DMS53 (cell line): Measurements from ENCODE around the gene KAT6B.

ENCODE experiments used
- DNase-seq: peaks from one replicate; lab custom pipeline; 2025; lab: John Stamatoyannopoulos, UW

Gene KAT6B

DNA sequence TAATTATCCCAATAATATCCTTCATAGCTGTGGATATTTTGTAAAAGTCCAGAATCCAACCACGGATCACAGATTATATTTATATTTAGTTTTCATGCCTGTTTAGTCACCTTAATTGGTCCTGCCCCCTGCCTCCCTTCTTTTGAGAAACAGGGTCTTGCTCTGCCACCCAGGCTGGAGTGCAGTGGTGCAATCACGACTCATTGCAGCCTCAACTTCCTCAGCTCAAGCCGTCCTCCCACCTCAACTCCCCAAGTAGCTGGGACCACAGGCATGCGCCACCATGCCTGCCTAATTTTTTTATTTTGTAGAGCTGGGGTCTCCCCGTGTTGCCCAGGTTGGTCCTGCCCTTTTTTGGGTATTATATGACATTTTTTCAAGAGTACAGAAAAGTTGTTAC is 129.4 kb downstream of the KAT6B start:
- no peak for DNase-seq

DNA sequence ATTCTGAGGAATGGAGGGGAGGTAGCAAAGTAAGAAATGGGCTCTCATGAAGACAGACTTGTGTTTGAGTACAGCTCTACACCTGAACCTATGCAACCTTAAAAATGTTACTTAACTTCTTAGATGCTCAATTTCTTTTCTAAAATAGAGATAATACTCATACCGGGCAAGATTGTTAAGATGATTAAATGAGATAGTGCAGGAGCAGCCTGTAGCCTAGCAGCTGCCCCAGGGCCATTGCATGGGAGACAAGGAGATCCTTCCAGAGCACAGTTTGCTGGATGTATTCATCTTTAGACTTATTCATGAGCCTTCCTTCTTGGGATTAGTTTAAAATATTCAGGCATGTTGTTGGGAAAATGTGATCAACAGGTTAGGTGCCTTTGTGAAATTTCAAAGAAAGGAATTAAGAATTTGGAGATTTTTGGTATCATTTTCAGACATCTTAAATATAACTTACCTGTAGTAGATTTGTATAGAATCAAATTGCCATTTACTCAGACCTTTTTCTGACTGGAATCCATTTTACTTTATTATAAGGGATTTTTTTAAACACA is 130.2 kb downstream of the KAT6B start:
- no peak for DNase-seq

DNA sequence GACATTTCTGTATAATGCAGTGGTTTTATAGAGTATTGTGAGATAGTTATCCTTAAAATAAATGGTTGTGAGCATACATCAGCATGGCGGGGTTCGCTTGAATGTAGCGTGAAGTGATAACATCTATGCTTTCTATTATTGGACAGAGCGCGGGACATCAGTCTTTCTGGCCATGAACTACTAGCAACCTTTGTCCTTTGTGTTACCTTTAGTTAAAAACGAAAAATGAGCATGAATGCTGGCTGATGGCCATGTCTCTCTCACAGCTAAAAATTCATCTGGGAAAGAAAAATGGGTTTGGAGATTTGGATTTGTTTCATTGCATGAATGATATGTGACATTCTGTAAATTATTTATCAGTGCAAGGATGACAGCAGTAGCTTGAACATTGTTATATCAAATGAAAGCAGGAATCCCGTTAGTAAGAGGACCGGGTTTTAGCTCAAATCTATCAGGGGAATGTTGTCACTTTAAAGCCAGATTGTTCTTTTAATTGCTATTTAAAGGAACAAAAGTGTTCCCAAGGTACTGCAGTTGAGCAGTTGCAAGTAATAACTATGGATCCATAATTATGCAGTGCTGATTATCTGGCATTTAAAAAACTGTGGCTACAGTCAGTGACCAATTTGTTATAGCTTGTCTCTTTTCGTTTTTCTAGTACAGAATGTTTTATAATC is 131.0 kb downstream of the KAT6B start:
- DNase-seq = no peak

DNA sequence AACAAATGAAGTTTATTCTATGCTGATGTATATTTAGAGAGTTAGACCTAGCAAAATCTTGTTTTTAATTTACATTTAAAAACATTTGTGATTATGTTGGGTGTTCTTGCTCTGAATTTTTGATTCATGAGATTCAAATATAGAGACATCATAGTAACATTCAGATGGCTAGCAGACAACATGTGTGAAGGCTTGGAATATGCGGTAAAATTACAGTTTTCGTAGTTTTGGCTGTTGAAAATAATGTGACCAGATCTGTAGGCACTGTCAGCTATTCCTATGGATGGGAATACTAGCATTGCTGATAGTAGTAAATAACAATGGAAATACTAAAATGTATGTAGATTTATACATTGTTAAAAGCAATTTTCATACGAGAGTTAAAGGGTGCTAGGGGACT is 131.9 kb downstream of the KAT6B start:
- no peak for DNase-seq

DNA sequence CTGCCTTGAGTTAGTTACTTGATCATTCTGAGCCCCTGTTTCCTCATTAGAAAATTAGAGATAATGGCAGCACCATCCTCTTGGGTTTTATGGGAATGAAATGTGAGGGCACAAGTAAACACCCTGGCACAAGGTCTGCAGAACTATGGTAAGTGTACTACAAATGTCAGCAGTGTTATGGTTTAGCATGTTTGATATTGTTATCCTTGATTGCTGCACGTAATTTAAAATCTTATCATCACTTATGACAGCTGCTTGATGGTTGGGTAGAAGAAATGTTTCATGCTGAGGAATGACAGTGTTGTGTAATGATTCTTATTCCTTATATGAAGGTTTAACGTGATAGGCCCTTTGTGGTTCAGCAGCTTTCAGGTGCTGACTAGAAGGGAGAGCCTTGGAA is 134.3 kb downstream of the KAT6B start:
- DNase-seq = no peak

DNA sequence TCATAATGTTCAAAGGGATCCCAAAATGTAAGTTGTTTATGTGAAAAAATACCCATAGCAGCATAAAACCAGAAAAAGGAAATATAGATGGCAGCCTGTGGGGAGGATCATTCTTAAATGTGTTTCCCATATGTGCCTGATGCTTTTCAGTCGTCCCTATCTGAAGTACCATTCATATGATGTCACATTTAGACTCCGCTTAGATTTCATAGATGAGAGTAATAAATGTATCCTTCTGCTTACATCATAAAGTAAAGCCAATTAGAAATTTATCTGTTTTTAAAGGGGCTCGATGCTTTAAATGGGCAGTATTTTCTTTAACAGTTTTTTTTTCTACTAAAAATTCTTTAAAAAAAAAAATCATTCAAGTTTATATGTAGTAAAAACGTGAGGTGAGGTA is 136.1 kb downstream of the KAT6B start:
- DNase-seq = no peak

DNA sequence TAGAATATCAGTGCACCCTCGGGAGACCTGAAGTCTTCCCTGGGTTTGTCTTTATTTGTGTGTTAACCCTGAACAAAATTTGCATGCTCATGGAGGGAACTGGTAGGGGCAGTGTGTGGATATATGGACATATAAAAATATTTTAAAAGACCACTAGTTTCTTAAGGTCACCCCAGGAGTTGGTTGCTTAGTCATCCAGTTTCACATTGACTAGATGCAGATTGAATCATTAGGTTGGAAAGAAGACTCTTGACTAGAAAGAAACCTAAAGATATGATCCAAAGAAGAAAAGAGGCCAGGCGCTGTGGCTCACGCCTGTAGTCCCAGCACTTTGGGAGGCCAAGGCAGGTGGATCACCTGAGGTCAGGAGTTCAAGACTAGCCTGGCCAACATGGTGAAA is 137.1 kb downstream of the KAT6B start:
- DNase-seq = no peak

DNA sequence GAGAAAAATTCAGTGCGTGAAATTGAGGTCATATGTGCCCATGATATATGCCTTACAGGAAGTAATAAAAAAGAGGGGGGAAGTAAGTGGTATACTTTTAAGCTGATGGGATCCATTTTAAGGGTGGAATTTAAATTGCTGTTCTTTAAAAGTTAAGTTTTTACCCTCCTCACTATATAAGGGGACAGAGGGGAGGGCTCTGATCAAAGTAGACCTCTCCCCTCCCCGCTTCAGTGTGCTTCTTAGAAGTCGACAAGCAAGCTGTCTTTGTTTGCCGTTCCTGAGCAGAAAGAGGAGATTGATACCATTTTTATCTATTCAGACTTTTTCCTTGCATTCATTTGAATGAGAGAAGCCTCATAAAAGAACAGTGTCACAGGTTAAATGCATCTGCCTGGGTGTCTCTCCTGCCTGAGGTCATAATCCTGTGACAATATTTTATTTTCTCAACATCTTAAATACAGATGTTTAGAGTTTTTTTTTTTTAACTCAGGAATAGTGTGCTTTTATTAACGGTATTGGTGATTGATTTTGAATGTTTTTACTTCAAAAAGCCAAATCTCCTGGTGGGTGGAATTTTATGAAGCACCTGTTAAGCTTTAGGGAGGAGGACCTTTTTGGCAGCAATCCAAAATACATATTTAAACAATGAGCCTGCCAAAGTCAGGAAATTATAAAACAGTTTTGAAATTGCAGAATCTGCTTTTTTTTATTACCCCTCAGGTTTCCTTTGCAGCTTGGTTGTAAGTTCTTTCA is 141.7 kb downstream of the KAT6B start:
- DNase-seq = peak; percentile 86

DNA sequence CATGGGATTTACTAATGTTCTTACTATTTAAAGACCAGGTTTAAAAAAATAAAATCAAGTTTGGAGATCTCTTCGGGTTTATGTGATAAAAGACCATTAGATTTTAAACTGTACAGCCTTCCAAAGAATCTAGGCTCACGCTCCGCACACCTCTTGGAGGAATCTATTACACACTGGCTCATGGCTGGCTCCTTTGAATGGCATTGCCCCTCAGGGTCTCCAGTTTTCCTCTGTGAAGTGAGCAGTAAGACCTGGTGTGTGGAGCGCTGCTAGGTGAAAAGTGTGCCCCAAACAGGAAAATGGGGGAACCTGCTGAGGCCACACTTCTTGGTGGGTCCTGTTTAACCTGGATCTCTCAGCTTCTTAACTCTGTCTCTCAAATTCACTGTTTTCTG is 142.3 kb downstream of the KAT6B start:
- DNase-seq = no peak

DNA sequence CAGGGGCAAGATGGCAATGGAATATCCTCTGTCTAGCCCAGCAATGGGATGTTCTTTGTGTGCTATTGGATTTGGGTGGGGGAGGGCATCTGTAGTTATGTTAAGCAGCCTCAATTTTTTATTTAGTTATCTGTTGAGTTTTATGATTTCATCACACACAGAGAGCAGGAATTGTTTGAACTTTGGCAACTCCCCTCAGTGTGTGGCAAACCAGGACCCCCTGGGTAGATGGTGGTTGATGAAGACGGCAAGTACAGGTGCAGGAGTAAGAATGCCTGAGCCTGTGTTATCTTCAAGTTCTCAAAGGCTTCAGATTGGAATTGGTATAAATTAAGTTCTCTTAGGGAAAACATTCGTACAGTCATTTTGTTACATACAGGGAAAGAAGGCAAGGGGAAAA is 142.7 kb downstream of the KAT6B start:
- no peak for DNase-seq

DNA sequence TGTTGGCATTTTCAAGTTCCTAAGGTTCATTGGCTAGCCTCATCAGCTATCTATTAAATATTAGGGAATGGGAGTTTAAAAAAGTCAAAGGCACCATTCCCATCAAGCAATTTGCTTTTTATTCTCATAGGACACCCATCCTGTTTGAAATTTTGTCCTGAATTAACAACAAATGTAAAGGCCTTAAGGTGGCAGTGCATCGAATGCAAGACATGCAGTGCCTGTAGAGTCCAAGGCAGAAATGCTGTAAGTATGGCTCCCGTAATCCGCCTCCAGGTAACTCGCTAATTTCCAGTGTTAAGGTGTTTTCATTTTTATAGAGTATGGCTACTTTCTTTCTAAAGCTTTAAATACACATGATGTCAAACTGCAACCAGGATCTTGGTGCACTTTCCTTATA is 143.1 kb downstream of the KAT6B start:
- DNase-seq = no peak

DNA sequence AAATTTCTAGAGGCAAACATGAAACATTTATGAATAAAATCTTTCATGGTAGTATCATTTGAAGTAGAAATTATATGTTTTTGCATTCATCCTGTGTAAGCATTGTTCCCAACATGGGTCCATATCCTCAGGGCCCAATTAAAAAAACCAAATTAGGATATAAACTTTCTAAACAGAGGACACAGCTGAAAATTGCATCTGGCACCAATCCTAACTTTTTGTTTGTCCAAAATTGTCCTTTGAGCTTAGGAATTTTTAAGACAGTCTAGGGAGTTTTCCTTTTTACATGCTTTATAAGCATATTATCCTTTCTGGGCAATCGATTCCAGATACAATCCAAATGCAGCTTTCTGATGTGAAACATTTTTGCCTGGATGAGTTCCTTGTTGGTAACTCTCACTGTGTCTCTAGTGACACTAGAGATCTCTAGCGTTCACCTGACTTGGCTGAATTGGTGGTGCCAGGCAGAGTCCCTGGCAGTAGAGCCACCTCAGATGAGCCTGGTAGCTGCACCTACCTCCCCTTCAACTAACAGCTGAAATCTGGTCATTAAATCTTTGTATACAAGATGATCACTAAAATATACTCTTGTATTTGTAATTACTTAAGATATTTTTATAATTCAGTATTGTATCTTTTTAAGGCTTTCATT is 147.5 kb downstream of the KAT6B start:
- DNase-seq = no peak

DNA sequence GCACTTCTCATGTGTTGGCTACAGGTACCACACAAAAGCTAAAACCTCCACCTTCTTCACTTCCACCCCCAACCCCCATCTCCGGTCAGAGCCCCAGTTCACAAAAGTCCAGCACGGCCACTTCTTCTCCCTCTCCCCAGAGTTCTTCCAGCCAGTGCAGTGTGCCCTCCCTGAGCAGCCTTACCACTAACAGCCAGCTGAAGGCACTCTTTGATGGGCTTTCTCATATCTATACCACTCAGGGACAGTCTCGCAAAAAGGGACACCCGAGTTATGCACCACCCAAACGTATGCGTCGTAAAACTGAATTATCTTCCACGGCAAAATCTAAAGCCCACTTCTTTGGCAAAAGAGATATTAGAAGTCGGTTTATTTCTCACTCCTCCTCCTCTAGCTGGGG is 149.4 kb downstream of the KAT6B start:
- DNase-seq = no peak

DNA sequence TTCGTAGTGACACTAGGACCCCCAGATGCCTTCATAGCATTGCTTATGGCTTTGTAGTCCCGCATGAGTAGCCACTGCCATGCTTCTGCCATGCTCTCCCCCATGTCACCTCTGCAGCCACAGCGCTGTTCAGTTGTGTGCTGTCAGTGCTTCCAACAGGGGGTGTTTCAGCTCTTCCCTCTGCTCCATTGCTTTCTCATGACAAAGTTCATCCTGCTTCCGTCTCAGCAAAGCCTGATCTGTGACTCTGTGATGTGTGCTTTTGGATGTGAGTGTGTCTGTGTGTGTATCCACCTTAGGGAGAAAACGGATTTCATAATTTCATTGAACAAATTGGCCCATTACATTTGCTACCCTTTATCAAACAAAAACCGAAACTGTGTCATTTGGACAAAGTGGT is 150.2 kb downstream of the KAT6B start:
- DNase-seq = no peak

DNA sequence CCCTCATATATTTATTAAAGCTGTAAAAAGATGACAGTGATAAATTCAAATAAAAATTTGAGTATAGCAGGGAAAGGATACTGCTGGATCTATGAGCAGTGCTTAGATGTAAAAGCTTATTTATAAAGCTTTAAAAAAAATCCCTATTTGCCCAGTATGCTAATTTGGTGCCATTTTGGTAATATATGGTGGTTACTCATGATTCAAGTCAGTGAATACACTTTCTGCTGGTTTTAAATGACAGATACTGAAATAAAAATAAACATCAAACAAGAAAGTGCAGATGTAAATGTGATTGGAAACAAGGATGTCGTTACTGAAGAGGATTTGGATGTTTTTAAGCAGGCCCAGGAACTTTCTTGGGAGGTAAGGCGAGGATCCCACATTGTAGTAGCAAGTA is 150.7 kb downstream of the KAT6B start:
- DNase-seq = no peak

DNA sequence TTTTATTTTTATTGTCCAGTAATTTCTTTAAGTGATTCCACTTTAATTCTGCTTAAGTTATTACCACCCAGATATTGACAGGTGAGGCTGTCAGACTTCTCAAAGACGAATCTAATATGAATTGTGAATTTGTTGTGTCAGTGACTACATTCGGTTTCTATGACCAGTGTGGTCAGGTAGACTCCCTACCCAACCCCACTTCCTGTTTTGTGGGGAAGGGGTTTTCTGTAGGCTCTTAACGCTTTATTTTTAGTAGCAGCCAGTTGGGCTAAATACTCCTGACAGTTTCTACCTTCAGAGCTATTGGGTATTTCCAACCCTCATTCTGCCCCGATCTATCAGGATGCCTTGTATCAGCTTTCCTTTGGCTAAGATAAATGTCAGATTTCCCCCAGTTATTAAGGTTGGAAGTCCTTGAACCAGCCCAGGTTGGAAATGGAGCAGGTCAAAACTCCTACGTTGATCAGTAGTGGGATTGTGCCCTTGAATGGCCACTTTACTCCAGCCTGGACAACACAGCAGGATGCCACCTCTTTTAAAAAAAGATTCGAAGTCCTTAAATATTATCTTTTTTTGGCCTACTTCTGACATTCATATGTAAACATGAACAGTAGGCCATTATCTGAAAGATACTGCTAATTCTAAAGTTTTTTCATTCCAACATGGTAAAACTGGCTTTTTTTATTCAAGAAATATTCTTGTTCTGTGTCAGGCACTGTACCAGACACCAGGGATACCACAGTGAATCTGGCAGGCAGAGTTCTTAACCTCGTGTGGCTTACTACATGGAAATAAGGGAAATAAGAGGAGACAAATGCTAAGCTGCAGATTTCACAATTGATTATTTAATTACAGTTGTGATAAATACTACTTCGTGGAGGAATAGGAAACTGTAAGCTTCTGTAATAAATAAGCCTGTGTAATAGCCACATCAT is 151.8 kb downstream of the KAT6B start:
- DNase-seq = no peak

DNA sequence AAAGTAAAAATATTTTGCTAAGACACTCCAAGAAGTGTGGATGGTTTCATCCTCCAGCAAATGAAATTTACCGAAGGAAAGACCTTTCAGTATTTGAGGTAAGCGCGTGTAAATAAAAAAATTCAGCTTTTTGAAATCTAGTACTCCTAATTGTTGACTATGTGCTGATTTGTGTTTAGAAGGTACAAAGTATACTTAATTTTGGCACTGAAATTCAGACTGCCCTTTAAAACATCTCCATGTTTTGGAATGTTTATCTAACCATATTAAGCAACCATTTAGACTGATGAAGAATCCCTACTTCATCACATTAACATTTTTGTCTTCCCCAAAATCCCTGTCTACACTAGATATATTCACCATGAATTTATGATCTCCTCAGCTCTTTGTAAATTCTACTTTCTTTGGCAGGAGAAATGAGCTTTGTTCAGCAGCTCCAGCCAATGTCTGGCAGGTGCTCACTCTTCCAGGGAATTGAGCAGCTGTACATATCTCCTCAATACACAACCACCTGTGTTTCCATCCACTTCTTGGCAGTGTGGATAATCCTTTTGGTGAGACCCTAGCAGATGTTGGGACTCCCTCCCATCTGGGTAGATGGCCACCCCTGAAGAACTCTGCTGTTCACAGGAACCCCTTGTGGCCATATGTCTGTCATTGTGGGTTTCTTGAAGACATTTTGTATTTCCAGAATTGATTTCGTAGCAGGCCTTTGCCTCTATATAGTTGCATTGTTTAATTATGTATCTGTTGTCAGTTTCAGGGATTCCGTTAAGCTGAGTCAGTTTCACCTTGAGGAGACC is 155.6 kb downstream of the KAT6B start:
- DNase-seq = no peak

DNA sequence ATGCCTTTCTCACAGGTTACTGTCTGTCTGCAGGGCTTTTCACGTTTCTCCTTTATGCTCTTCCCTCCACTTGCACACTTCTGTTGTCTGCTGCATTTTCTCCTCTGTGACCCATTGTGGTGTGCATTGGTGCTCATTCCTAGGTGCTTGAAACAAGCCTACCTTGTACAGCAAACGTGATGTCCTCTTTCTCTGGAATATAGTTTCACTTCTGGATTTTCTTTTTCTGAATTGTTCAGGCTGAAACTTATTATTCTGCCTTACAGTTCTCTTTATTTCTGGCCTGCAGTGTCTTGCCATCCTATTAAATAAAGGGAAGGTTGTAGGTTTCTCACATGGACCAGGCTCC is 156.2 kb downstream of the KAT6B start:
- no peak for DNase-seq

DNA sequence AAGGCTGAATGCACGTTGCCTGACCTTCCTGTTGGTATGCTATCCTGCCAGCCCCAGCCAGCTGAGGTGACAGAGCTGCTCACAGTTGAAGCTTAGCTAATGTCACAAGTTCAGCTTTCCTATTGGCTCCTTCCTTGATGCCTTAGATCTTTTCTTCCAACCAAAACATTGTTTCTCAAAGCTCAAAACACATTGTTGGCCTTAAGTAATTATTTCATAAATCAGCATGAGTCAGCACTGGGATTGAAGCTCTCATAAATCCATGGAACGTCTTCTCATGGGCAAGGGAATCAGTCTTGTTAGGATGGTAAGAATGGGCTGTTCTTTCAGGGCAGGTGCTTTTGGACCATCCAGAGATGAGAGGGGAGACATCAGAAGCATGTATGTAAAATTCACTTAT is 157.0 kb downstream of the KAT6B start:
- DNase-seq = no peak

DNA sequence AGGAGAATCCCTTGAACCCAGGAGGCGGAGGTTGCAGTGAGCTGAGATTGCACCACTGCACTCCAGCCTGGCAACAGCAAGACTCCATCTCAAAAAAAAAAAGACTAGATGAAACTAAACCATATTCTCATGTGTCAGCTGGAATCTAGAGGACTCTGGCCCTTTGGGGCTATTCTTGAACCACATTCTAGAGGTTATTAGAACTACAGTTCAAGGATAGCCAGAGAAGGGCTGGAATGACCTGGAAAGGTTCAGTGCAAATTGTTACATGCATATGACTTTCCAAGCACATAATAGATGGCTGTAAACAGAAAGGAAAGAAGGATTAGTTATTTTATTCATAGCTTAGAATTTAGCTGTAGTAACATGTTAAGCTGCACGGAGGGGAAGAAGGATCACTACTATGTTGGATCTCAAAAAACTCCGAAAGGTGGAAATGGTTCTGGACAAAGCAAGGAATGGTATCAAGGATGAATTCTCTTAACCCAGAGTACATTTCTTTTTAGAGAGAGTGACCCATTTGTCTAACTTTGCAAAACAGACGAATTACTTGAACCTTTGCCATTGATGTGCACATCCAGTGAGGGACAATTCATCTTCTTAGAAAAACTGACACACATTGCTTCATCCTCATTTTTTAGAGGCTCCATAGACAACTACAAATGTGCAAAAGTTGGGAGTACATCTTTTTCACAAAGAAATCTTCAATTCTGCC is 161.1 kb downstream of the KAT6B start:
- DNase-seq = no peak
